GM12878 (cell line): ENCODE measurements around the gene STX10.

ENCODE experiments used
- EZH2 ChIP-seq: IDR thresholded peaks from 2 replicates; pipeline ENCODE4 v1.6.1; 2012; ENCODE audit warnings: low read depth, mild to moderate bottlenecking, control low read depth, inconsistent platforms, low read length, borderline replicate concordance; ENCODE audit not compliant: control insufficient read depth
- JUND ChIP-seq: IDR thresholded peaks from 2 replicates; pipeline ENCODE4 v1.6.1; 2012; ENCODE audit warnings: low read depth, mild to moderate bottlenecking, low read length, improper control_type of control experiment, moderate library complexity
- POLR2A ChIP-seq: IDR thresholded peaks from 2 replicates; pipeline ENCODE4 v1.6.1; 2011; ENCODE audit warnings: low read depth, mild to moderate bottlenecking, low read length

DNA sequence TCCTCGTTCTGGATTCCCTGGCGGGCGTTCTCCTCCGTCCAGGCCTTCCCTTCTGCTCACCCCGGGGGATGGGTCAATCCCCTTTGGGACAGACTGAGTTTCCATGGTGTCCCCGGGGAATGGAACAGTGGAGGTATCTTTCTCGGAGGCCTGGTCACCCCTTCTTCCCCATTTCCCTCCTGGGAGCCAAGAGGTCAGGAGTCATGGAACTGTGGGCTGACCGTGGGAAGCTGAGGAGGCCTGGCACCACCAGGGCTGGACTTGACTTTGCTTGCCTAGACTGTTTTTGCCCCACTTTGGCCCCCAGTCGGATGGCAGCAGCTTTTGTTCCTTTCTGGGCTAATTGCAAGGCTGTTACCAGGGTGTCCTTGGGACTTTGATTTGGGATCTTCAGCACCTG, 30.1 kb downstream of the STX10 start:
- TF ChIP-seq EZH2 (no peak), POLR2A (no peak; the same call in 1 of the 2 replicates), JUND (no peak)
